ACC112 (cell line): ENCODE data around the gene SEC61A2.

Experiments used
- H2AFZ ChIP-seq: fragments of 200-600 bp; sonication (generic); one replicate; pipeline ENCODE4 v1.6.0; 2017; ENCODE audit warnings: antibody characterized with exemption, low read length; ENCODE audit not compliant: unreplicated experiment
- H3K27ac ChIP-seq: fragments of 200-600 bp; sonication (generic); 2 replicates; pipeline ENCODE4 v1.5.1; 2014; ENCODE audit warnings: low read depth, mild to moderate bottlenecking, antibody characterized with exemption, low read length, moderate library complexity
- H3K27me3 ChIP-seq: fragments of 200-600 bp; sonication (generic); 2 replicates; pipeline ENCODE4 v1.6.1; 2014; ENCODE audit warnings: mild to moderate bottlenecking, antibody characterized with exemption, low read length, moderate library complexity, mixed read lengths; ENCODE audit not compliant: insufficient read depth
- H3K36me3 ChIP-seq: fragments of 200-600 bp; sonication (generic); 2 replicates; pipeline ENCODE4 v1.6.1; 2016; ENCODE audit warnings: mild to moderate bottlenecking, antibody characterized with exemption, low read length, moderate library complexity, mixed read lengths; ENCODE audit not compliant: insufficient read depth
- H3K4me1 ChIP-seq: fragments of 200-600 bp; sonication (generic); one replicate; pipeline ENCODE4 v1.6.1; 2016; ENCODE audit warnings: low read length, mixed read lengths; ENCODE audit not compliant: insufficient read depth, unreplicated experiment, control insufficient read depth
- H3K4me3 ChIP-seq: fragments of 200-600 bp; sonication (generic); 2 replicates; pipeline ENCODE4 v1.5.1; 2014; ENCODE audit warnings: mild to moderate bottlenecking, low read depth, low read length
- H3K79me2 ChIP-seq: fragments of 200-600 bp; sonication (generic); one replicate; pipeline ENCODE4 v1.6.0; 2016; ENCODE audit warnings: low read length; ENCODE audit not compliant: control insufficient read depth, unreplicated experiment, insufficient read depth

The SEC61A2 gene

GRCh38 chr10:12195603-12196506 is 66.4 kb downstream of the SEC61A2 start, which contains the start of the genes CDC123 and NUDT5:
Gene CDC123 (plus strand): TSS chr10:12196188. CDS start chr10:12196246, 58 bp downstream.
Gene NUDT5 (minus strand): TSS chr10:12195891. CDS start chr10:12186291, 9,600 bp downstream.
- Histone ChIP-seq H3K27ac (peak within 1 kb of the TSS; percentile 89), H2AFZ (peak within 1 kb of the TSS; percentile 97), H3K4me3 (peak within 1 kb of the TSS; percentile 92), H3K36me3 (peaks cover 9% of the 10 kb centered on the region; the same call in 1 of the 2 replicates), H3K79me2 (peaks cover 85% of the 10 kb centered on the region), H3K4me1 (peaks cover 30% of the 10 kb centered on the region), H3K27me3 (no peaks in the 10 kb centered on the region)

- H3K36me3 ChIP-seq: peaks cover 14% of the 10 kb centered on the region; the same call in 1 of the 2 replicates
- H3K4me3 ChIP-seq: peak overlapping the region; percentile 92
- H3K27ac ChIP-seq: peak overlapping the region; percentile 89
- H3K27me3 ChIP-seq: no peaks in the 10 kb centered on the region
- H2AFZ ChIP-seq: peak overlapping the region; percentile 97
- peaks cover 86% of the 10 kb centered on the region for H3K79me2 ChIP-seq
- peaks cover 25% of the 10 kb centered on the region for H3K4me1 ChIP-seq
Observed at GRCh38 chr10:12196531-12197211, 67.2 kb downstream of the SEC61A2 start.

GRCh38 chr10:12198156-12198555 is 68.7 kb downstream of the SEC61A2 start:
- H3K79me2 ChIP-seq: peaks cover 87% of the 10 kb centered on the region
- H3K4me1 ChIP-seq: peaks cover 17% of the 10 kb centered on the region
- no peak overlapping the region for H3K27ac ChIP-seq
- peaks cover 19% of the 10 kb centered on the region; the same call in 1 of the 2 replicates for H3K36me3 ChIP-seq
- peak overlapping the region; percentile 35; the same call in 1 of the 2 replicates for H3K4me3 ChIP-seq
- H2AFZ ChIP-seq: no peak overlapping the region
- H3K27me3 ChIP-seq: no peaks in the 10 kb centered on the region

- H3K4me1 ChIP-seq: peaks cover 7% of the 10 kb centered on the region
- H3K27me3 ChIP-seq: no peaks in the 10 kb centered on the region
- no peak overlapping the region for H3K27ac ChIP-seq
- H2AFZ ChIP-seq: no peak overlapping the region
- H3K4me3 ChIP-seq: no peak overlapping the region
- peaks cover 21% of the 10 kb centered on the region; the same call in 1 of the 2 replicates for H3K36me3 ChIP-seq
- H3K79me2 ChIP-seq: peaks cover 81% of the 10 kb centered on the region
Observed at GRCh38 chr10:12200850-12201249, 71.4 kb downstream of the SEC61A2 start.

GRCh38 chr10:12201543-12201942 is 72.1 kb downstream of the SEC61A2 start:
- Histone ChIP-seq H3K79me2 (peaks cover 82% of the 10 kb centered on the region), H3K4me3 (no peak overlapping the region), H3K36me3 (peaks cover 26% of the 10 kb centered on the region; the same call in 1 of the 2 replicates), H3K27ac (no peak overlapping the region), H3K4me1 (peaks cover 7% of the 10 kb centered on the region), H2AFZ (no peak overlapping the region), H3K27me3 (no peaks in the 10 kb centered on the region)

- Histone ChIP-seq H2AFZ (no peak overlapping the region), H3K36me3 (peaks cover 26% of the 10 kb centered on the region; the same call in 1 of the 2 replicates), H3K4me1 (peaks cover 7% of the 10 kb centered on the region), H3K27me3 (no peaks in the 10 kb centered on the region), H3K27ac (no peak overlapping the region), H3K4me3 (no peak overlapping the region), H3K79me2 (peaks cover 75% of the 10 kb centered on the region)
Observed at GRCh38 chr10:12202226-12202625, 72.7 kb downstream of the SEC61A2 start.

GRCh38 chr10:12205082-12205481 is 75.6 kb downstream of the SEC61A2 start:
- Histone ChIP-seq H3K36me3 (peaks cover 22% of the 10 kb centered on the region), H3K79me2 (peaks cover 59% of the 10 kb centered on the region), H3K4me3 (no peak overlapping the region), H3K27me3 (no peaks in the 10 kb centered on the region), H2AFZ (no peak overlapping the region), H3K4me1 (no peaks in the 10 kb centered on the region), H3K27ac (no peak overlapping the region)

- no peaks in the 10 kb centered on the region for H3K4me1 ChIP-seq
- no peaks in the 10 kb centered on the region for H3K27me3 ChIP-seq
- peaks cover 42% of the 10 kb centered on the region for H3K79me2 ChIP-seq
- H3K4me3 ChIP-seq: no peak overlapping the region
- peaks cover 34% of the 10 kb centered on the region for H3K36me3 ChIP-seq
- H3K27ac ChIP-seq: no peak overlapping the region
- H2AFZ ChIP-seq: no peak overlapping the region
Observed at GRCh38 chr10:12207114-12207513, 77.6 kb downstream of the SEC61A2 start.

- H3K4me3 ChIP-seq: no peak overlapping the region
- H3K79me2 ChIP-seq: peaks cover 29% of the 10 kb centered on the region
- no peak overlapping the region for H3K27ac ChIP-seq
- H3K27me3 ChIP-seq: no peaks in the 10 kb centered on the region
- H3K36me3 ChIP-seq: peaks cover 35% of the 10 kb centered on the region
- H2AFZ ChIP-seq: no peak overlapping the region
- no peaks in the 10 kb centered on the region for H3K4me1 ChIP-seq
Observed at GRCh38 chr10:12208460-12208859, 79.0 kb downstream of the SEC61A2 start.

GRCh38 chr10:12212454-12212853 is 83.0 kb downstream of the SEC61A2 start:
- no peak overlapping the region for H3K27ac ChIP-seq
- peaks cover 21% of the 10 kb centered on the region for H3K79me2 ChIP-seq
- no peak overlapping the region for H3K4me3 ChIP-seq
- peaks cover 40% of the 10 kb centered on the region for H3K36me3 ChIP-seq
- H2AFZ ChIP-seq: no peak overlapping the region
- H3K27me3 ChIP-seq: no peaks in the 10 kb centered on the region
- H3K4me1 ChIP-seq: peaks cover 4% of the 10 kb centered on the region
